ENCODE data around the gene RAB1A.

- TF ChIP-seq EZH2 (IDR thresholded peaks at IDR 0.05; ENCODE audit: borderline replicate concordance, insufficient read depth, low read depth, low read length, poor library complexity, severe bottlenecking) (no peak), CTCF (IDR thresholded peaks at IDR 0.05) (no peak)
Observed at GRCh38 chr2:65067806-65068553, 61.9 kb downstream of the RAB1A start.
